HepG2 (cell line): ENCODE measurements around the gene ZSCAN21. TPM values are rescaled to one million over a fixed set of nuclear protein-coding genes. Genes with fewer than 3 reads are reported as not detected.

Experiments used
- EED ChIP-seq: sonication (generic); formaldehyde crosslinking; IDR thresholded peaks from 2 replicates; pipeline ENCODE4 v1.5.0; 2020; ENCODE audit warnings: mild to moderate bottlenecking, missing genetic modification reagents
- GATAD2A ChIP-seq: IDR thresholded peaks from 2 replicates; pipeline ENCODE4 v1.6.1; 2016
- HCFC1 ChIP-seq: fragments of 150-350 bp; IDR thresholded peaks from 2 replicates; pipeline ENCODE4 v1.6.1; 2014; ENCODE audit warnings: low read depth, low read length
- HMGA1 ChIP-seq: sonication (generic); formaldehyde crosslinking; conservative IDR thresholded peaks from 2 replicates; pipeline ENCODE4 v1.4.0; 2020; ENCODE audit warnings: missing genetic modification reagents
- HNRNPK ChIP-seq: fragments of 200-400 bp; formaldehyde crosslinking; IDR thresholded peaks from 2 replicates; pipeline ENCODE4 v1.6.1; 2018; ENCODE audit warnings: low read length, low read depth, moderate library complexity, mild to moderate bottlenecking; ENCODE audit not compliant: poor library complexity, severe bottlenecking
- HNRNPLL ChIP-seq: fragments of 200-400 bp; formaldehyde crosslinking; IDR thresholded peaks from 2 replicates; pipeline ENCODE4 v1.6.1; 2017; ENCODE audit warnings: mild to moderate bottlenecking, low read depth, low read length; ENCODE audit not compliant: poor library complexity, severe bottlenecking
- MAFK ChIP-seq, 2 experiments: IDR thresholded peaks in 1 of 2; conservative IDR thresholded peaks in 1 of 2; 2 replicates each; pipeline ENCODE4 v1.6.1; 2011; ENCODE audit warnings: improper control_type of control experiment in 2 of 2, low read length in 2 of 2
- NR2F1 ChIP-seq, 2 experiments: fragments of 450-650 bp in 1 of 2; formaldehyde crosslinking in 1 of 2; IDR thresholded peaks; 2 replicates each; pipeline versions ENCODE4 v1.5.0 to v1.6.1; 2016 to 2020; ENCODE audit warnings: mild to moderate bottlenecking in 1 of 2, missing compliant biosample characterization in 1 of 2, missing genetic modification reagents in 1 of 2, moderate library complexity in 1 of 2
- PHB2 ChIP-seq: fragments of 450-650 bp; IDR thresholded peaks from 2 replicates; pipeline ENCODE4 v1.6.1; 2018; ENCODE audit not compliant: partially characterized antibody
- SNAPC4 ChIP-seq: sonication (generic); formaldehyde crosslinking; IDR thresholded peaks from 2 replicates; pipeline ENCODE4 v1.4.0; 2020; ENCODE audit warnings: mild to moderate bottlenecking, missing genetic modification reagents
- SOX6 ChIP-seq, 2 experiments: fragments of 450-650 bp in 1 of 2; sonication (generic) in 1 of 2; formaldehyde crosslinking in 1 of 2; IDR thresholded peaks; 2 replicates each; pipeline versions ENCODE4 v1.4.0 to v1.6.1; 2017 to 2020; ENCODE audit warnings: antibody characterized with exemption in 1 of 2, mild to moderate bottlenecking in 1 of 2, missing genetic modification reagents in 1 of 2
- SP1 ChIP-seq, 2 experiments: fragments of 450-650 bp in 1 of 2; sonication (generic) in 1 of 2; formaldehyde crosslinking in 1 of 2; IDR thresholded peaks; 2 replicates each; pipeline versions ENCODE4 v1.4.0 to v1.6.1; 2016 to 2020; ENCODE audit warnings: missing genetic modification reagents in 1 of 2
- TRIM24 ChIP-seq: sonication (generic); formaldehyde crosslinking; IDR thresholded peaks from 2 replicates; pipeline ENCODE4 v1.8.0; 2022; ENCODE audit warnings: mild to moderate bottlenecking, missing genetic modification reagents
- ZBTB42 ChIP-seq: sonication (generic); formaldehyde crosslinking; IDR thresholded peaks from 2 replicates; pipeline ENCODE4 v1.5.0; 2020; ENCODE audit warnings: mild to moderate bottlenecking, missing genetic modification reagents
- ZFP36L2 ChIP-seq: sonication (generic); formaldehyde crosslinking; IDR thresholded peaks from 2 replicates; pipeline ENCODE4 v1.4.0; 2020; ENCODE audit warnings: missing genetic modification reagents
- ZMYM4 ChIP-seq: sonication (generic); formaldehyde crosslinking; IDR thresholded peaks from 2 replicates; pipeline ENCODE4 v1.8.1; 2023; ENCODE audit warnings: mild to moderate bottlenecking, missing genetic modification reagents
- ZNF180 ChIP-seq: sonication (generic); formaldehyde crosslinking; IDR thresholded peaks from 2 replicates; pipeline ENCODE4 v1.4.0; 2020; ENCODE audit warnings: low read depth, missing genetic modification reagents, borderline replicate concordance
- ZNF264 ChIP-seq: sonication (generic); formaldehyde crosslinking; IDR thresholded peaks from 2 replicates; pipeline ENCODE4 v1.4.0; 2020; ENCODE audit warnings: missing genetic modification reagents
- polyA plus RNA-seq, 8 experiments: library from polyadenylated mRNA; depleted of rRNA in 3 of 8; stranded (reverse) in 7 of 8; unstranded in 1 of 8; fragments of >200 nt; fragmentation: Illumina TruSeq in 4 of 8; extraction: Trizol in 4 of 8; gene quantifications; 2 replicates each; pipeline versions ENCODE4 v1.2.1 to v1.2.3, GENCODE V29; 2011 to 2016; ENCODE audit warnings: low read depth in 4 of 8, missing spikeins in 1 of 8, mixed read lengths in 1 of 8; ENCODE audit not compliant: insufficient read depth in 1 of 8
- total RNA-seq, 5 experiments: library from RNA; depleted of rRNA; stranded (reverse); fragments of >200 nt; fragmentation: Illumina TruSeq; extraction: Trizol; gene quantifications; 2 replicates each; pipeline ENCODE4 v1.2.3, GENCODE V29; 2016; ENCODE audit warnings: low read depth in 1 of 5
- TF ChIP-seq, protein P1 (sequence below): sonication (generic); formaldehyde crosslinking; IDR thresholded peaks from 2 replicates; pipeline ENCODE4 v1.4.0; 2020; ENCODE audit warnings: missing genetic modification reagents, borderline replicate concordance

The ZSCAN21 gene
- total and polyA plus RNA-seq, 2 of the 13 experiments (the other 11 are each of a cell fraction or from before 2014, with no cell fraction given), result 7.0 to 10.0 TPM

DNA sequence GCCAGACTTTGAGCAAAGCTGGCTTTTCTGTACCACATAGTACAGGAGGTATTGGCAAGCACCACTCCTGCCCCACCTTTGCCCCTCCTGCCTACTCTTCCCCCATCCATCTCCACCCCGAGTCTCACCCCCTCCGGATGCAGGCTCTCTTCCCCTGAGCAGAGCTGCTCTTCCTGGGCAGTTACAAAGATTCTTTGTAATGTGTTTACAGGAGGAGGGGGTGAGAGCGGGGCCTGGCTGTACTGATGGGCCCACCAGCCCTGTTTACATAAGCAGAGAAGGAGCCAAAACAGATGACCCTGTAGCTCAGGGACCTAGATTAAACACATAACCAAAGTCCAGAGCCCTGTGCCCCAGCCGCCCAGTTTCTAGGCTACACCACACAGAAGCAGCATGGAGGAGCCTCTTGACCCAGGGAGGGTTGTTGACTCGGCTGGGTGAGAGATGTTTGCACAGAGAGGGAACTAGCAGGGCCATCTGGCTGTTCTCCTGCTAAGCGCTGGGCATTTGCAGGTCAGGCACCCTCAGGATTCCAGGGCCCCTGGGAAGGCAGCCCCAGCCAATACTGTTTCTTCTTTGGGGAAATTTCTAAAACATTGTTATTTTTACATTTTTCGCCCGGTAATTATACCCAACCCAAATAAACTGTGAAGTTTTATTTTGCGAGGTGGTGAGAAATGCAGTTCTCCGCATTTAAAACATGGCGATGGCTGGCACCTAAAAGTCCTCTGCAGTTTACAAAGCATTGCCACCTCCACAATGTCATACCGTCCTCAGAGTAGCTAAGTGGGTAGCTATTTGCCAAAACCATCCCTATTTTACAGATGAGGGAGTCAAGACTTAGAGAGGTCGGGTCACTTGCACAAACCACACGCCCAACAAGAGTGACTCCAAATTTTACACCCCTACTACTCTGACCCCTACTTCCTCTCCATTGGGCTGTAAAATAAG, 45.6 kb upstream of the ZSCAN21 start (continued):
- TF ChIP-seq PHB2 (no peak), EED (no peak), HNRNPK (no peak), HMGA1 (CRISPR knock-in tag) (no peak), SNAPC4 (CRISPR knock-in tag) (peak; percentile 92), TRIM24 (CRISPR knock-in tag) (no peak), MAFK (conservative IDR thresholded peaks at IDR 0.05 in 1 of 2, IDR thresholded peaks at IDR 0.05 in 1 of 2; ENCODE audit: low read length in 2 of 2) (no peak), ZFP36L2 (CRISPR knock-in tag) (no peak), HNRNPLL (no peak), ZNF180 (CRISPR knock-in tag) (no peak), HCFC1 (no peak), ZMYM4 (peak; percentile 89), SP1 (IDR thresholded peaks at IDR 0.05) (no peak), SP1 (CRISPR knock-in tag; IDR thresholded peaks at IDR 0.05) (no peak; the same call in 1 of the 2 replicates), ZNF264 (CRISPR knock-in tag) (no peak), SOX6 (IDR thresholded peaks at IDR 0.05) (no peak), SOX6 (CRISPR knock-in tag; IDR thresholded peaks at IDR 0.05) (peak; percentile 97), ZBTB42 (CRISPR knock-in tag) (0 out of 2 replicates have a peak, but pooled peaks have one; percentile 60), NR2F1 (CRISPR knock-in tag; IDR thresholded peaks at IDR 0.05) (peak; percentile 76 to 94), GATAD2A (CRISPR knock-in tag) (peak; percentile 94)
- TF ChIP-seq, protein P1, sequence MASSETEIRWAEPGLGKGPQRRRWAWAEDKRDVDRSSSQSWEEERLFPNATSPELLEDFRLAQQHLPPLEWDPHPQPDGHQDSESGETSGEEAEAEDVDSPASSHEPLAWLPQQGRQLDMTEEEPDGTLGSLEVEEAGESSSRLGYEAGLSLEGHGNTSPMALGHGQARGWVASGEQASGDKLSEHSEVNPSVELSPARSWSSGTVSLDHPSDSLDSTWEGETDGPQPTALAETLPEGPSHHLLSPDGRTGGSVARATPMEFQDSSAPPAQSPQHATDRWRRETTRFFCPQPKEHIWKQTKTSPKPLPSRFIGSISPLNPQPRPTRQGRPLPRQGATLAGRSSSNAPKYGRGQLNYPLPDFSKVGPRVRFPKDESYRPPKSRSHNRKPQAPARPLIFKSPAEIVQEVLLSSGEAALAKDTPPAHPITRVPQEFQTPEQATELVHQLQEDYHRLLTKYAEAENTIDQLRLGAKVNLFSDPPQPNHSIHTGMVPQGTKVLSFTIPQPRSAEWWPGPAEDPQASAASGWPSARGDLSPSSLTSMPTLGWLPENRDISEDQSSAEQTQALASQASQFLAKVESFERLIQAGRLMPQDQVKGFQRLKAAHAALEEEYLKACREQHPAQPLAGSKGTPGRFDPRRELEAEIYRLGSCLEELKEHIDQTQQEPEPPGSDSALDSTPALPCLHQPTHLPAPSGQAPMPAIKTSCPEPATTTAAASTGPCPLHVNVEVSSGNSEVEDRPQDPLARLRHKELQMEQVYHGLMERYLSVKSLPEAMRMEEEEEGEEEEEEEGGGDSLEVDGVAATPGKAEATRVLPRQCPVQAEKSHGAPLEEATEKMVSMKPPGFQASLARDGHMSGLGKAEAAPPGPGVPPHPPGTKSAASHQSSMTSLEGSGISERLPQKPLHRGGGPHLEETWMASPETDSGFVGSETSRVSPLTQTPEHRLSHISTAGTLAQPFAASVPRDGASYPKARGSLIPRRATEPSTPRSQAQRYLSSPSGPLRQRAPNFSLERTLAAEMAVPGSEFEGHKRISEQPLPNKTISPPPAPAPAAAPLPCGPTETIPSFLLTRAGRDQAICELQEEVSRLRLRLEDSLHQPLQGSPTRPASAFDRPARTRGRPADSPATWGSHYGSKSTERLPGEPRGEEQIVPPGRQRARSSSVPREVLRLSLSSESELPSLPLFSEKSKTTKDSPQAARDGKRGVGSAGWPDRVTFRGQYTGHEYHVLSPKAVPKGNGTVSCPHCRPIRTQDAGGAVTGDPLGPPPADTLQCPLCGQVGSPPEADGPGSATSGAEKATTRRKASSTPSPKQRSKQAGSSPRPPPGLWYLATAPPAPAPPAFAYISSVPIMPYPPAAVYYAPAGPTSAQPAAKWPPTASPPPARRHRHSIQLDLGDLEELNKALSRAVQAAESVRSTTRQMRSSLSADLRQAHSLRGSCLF (CRISPR knock-in tag), result no peak
